Measurements from ENCODE around the gene CREB3L4.

CREB3L4 gene

GRCh38 chr1:153922972-153923925 is 44.5 kb upstream of the CREB3L4 start, which contains the start of gene GATAD2B:
Gene GATAD2B, minus strand, starts transcription at chr1:153922972. Its CDS starts 94,625 bp downstream, at chr1:153828347.
- TF ChIP-seq CTCF (IDR thresholded peaks at IDR 0.05; ENCODE audit: insufficient read depth, low read length, missing control alignments): no peak
- POLR2A ChIA-PET: interaction anchor here (0.6 to 2.3 kb wide), 7 partner anchors 17 to 406 kb away, joined by 3 to 13 read pairs (median 5); partner anchors contain the start of genes CRTC2, DENND4B, JTB and RAB13
- DNase-seq (ENCODE audit: low read depth, low spot score): peak; percentile 100
- CTCF ChIA-PET: interaction anchor here (0.7 to 6.4 kb wide), 7 partner anchors 9 to 107 kb away, joined by 3 to 34 read pairs (median 3); partner anchors contain the start of gene DENND4B
- H3K4me3 ChIP-seq (ENCODE audit: low read depth, low read length): peak within 1 kb of the TSS; percentile 96

GRCh38 chr1:153926405-153926804 is 41.3 kb upstream of the CREB3L4 start:
- no peak overlapping the region for H3K4me3 ChIP-seq (ENCODE audit: low read depth, low read length)
- DNase-seq (ENCODE audit: low read depth, low spot score): no peak
- TF ChIP-seq CTCF (IDR thresholded peaks at IDR 0.05; ENCODE audit: insufficient read depth, low read length, missing control alignments): no peak
- POLR2A ChIA-PET: no interaction called here
- CTCF ChIA-PET: interaction anchor here (1.1 kb wide), 2 partner anchors 20 to 60 kb away, joined by 3 to 5 read pairs; partner anchors contain the start of genes DENND4B and RAB13

GRCh38 chr1:153928245-153928644 is 39.5 kb upstream of the CREB3L4 start:
- TF ChIP-seq CTCF (IDR thresholded peaks at IDR 0.05; ENCODE audit: insufficient read depth, low read length, missing control alignments): no peak
- CTCF ChIA-PET: interaction anchor here (1.3 to 3.3 kb wide), 4 partner anchors 12 to 58 kb away, joined by 3 to 25 read pairs (median 6); partner anchors contain the start of genes DENND4B and RAB13
- no peak for DNase-seq (ENCODE audit: low read depth, low spot score)
- POLR2A ChIA-PET: interaction anchor here (1.1 kb wide), 1 partner anchor 13 kb away, joined by 5 read pairs; no protein-coding TSS in a partner anchor
- H3K4me3 ChIP-seq (ENCODE audit: low read depth, low read length): no peak overlapping the region

- no peak for DNase-seq (ENCODE audit: low read depth, low spot score)
- TF ChIP-seq CTCF (IDR thresholded peaks at IDR 0.05; ENCODE audit: insufficient read depth, low read length, missing control alignments): no peak
- CTCF ChIA-PET: interaction anchor here (1.3 to 3.3 kb wide), 4 partner anchors 12 to 57 kb away, joined by 3 to 25 read pairs (median 6); partner anchors contain the start of genes DENND4B and RAB13
- no peak overlapping the region for H3K4me3 ChIP-seq (ENCODE audit: low read depth, low read length)
- POLR2A ChIA-PET: interaction anchor here (1.1 kb wide), 1 partner anchor 12 kb away, joined by 5 read pairs; no protein-coding TSS in a partner anchor
These were observed 38.8 kb upstream of the CREB3L4 start for GRCh38 chr1:153928791-153929341.

GRCh38 chr1:153929426-153929825 is 38.3 kb upstream of the CREB3L4 start:
- no peak for TF ChIP-seq CTCF (IDR thresholded peaks at IDR 0.05; ENCODE audit: insufficient read depth, low read length, missing control alignments)
- H3K4me3 ChIP-seq (ENCODE audit: low read depth, low read length): no peak overlapping the region
- no peak for DNase-seq (ENCODE audit: low read depth, low spot score)
- ChIA-PET POLR2A (no interaction called here), CTCF (interaction anchor here (1.0 to 3.3 kb wide), 4 partner anchors 9 to 48 kb away, joined by 3 to 25 read pairs (median 4); partner anchors contain the start of gene DENND4B)
